Mesothelial cell of epicardium (in vitro differentiated cells): Measurements from ENCODE around the gene PRMT3. TPM values are rescaled to one million over a fixed set of nuclear protein-coding genes. Genes with fewer than 3 reads are reported as not detected.
"Not testable (repeated sequence)": the region's sequence is repeated elsewhere in the genome, so short reads cannot be mapped to it uniquely, and the experiment has no call there.

Source experiments
- DNase-seq, 2 experiments: peaks; one replicate each; pipeline ENCODE4 v3.0.0; 2021; ENCODE audit warnings: low spot score in 2 of 2; ENCODE audit not compliant: unreplicated experiment in 2 of 2
- H3K27ac Mint-ChIP-seq: 2 replicates; pipeline ENCODE4 v1.8.0; 2021; ENCODE audit warnings: mixed read lengths
- H3K27me3 Mint-ChIP-seq: 2 replicates; pipeline ENCODE4 v1.8.0; 2021; ENCODE audit warnings: low read depth, mixed read lengths
- H3K36me3 Mint-ChIP-seq: 2 replicates; pipeline ENCODE4 v1.8.0; 2021; ENCODE audit warnings: mixed read lengths
- H3K4me1 Mint-ChIP-seq: 2 replicates; pipeline ENCODE4 v1.8.0; 2021; ENCODE audit warnings: mixed read lengths
- H3K4me3 Mint-ChIP-seq: 2 replicates; pipeline ENCODE4 v1.8.0; 2021; ENCODE audit warnings: mild to moderate bottlenecking, moderate library complexity, mixed read lengths
- H3K9me3 Mint-ChIP-seq: 2 replicates; pipeline ENCODE4 v1.8.0; 2021; ENCODE audit warnings: mixed read lengths
- total RNA-seq: library from RNA; stranded (reverse); gene quantifications from 3 replicates; pipeline ENCODE4 v1.2.1, GENCODE V29; 2021
- TF ChIP-seq, protein P1 (sequence below): fragments of 200-600 bp; sonication (generic); IDR thresholded peaks from one replicate; pipeline ENCODE4 v1.5.0; 2021; ENCODE audit warnings: antibody characterized with exemption; ENCODE audit not compliant: unreplicated experiment

Gene PRMT3
- total RNA-seq, 1 donor from 2014 or later, result 19.2 TPM

DNA sequence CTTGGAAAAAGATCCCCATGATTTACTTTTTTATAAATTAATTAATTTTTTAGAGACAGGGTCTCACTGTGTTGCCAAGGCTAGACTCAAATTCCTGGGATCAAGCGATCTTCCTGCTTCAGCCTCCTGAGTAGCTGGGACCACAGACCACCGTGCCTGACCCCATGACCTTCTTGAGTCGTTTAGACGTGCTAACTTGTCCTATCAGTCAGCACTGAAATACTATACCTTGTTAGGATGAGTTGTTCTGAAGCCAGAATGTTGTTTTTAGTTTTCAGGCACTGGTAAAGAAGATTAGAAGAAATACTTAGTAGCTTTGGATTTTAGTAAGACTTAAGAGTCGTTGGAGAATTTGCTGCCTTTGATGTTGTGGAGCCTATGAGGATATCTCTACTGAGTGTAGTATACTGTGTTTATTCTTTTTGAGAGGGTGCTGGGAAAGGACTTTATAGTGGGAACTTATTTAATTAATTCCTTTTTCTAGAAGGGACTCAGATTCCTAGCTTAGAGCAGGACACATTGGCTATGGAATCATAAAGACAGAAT is 15.4 kb upstream of the PRMT3 start:
- no peaks in the 10 kb centered on the region for H3K36me3 Mint-ChIP-seq
- H3K27me3 Mint-ChIP-seq, result no peaks in the 10 kb centered on the region
- H3K9me3 Mint-ChIP-seq, result no peaks in the 10 kb centered on the region
- DNase-seq, result no peak
- H3K27ac Mint-ChIP-seq, result peak overlapping the region; percentile 47
- H3K4me1 Mint-ChIP-seq, result peaks cover 27% of the 10 kb centered on the region
- TF ChIP-seq, protein P1, sequence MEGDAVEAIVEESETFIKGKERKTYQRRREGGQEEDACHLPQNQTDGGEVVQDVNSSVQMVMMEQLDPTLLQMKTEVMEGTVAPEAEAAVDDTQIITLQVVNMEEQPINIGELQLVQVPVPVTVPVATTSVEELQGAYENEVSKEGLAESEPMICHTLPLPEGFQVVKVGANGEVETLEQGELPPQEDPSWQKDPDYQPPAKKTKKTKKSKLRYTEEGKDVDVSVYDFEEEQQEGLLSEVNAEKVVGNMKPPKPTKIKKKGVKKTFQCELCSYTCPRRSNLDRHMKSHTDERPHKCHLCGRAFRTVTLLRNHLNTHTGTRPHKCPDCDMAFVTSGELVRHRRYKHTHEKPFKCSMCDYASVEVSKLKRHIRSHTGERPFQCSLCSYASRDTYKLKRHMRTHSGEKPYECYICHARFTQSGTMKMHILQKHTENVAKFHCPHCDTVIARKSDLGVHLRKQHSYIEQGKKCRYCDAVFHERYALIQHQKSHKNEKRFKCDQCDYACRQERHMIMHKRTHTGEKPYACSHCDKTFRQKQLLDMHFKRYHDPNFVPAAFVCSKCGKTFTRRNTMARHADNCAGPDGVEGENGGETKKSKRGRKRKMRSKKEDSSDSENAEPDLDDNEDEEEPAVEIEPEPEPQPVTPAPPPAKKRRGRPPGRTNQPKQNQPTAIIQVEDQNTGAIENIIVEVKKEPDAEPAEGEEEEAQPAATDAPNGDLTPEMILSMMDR, result no peak
- no peak overlapping the region for H3K4me3 Mint-ChIP-seq

DNA sequence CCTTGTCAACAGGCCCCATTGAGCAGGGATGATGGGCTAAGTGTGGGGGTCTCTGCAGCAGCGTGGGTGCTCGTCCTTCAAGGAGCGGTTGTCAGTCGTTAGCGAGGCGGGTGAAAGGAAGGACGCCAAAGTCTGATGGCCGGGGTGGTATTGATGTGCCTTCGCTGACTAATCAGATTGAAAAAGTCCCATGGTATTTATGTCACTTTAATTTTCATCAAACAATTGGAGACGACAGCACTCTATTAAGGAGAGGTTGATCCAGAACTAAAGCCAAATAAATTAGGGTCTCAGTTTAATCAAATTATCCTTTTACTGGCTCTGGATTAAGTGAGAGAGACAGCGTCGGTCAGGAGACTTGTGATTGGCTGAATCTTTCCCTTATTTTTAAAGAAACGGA is 14.4 kb upstream of the PRMT3 start:
- no peak for DNase-seq
- Mint-ChIP-seq H3K27ac (no peak overlapping the region), H3K36me3 (no peaks in the 10 kb centered on the region), H3K4me1 (peaks cover 21% of the 10 kb centered on the region), H3K27me3 (no peaks in the 10 kb centered on the region), H3K9me3 (no peaks in the 10 kb centered on the region), H3K4me3 (no peak overlapping the region)
- TF ChIP-seq, protein P1, result no peak

GRCh38 chr11:20373568-20374209 is 13.8 kb upstream of the PRMT3 start:
- TF ChIP-seq, protein P1, result no peak
- Mint-ChIP-seq H3K27me3 (no peaks in the 10 kb centered on the region), H3K4me3 (no peak overlapping the region), H3K27ac (no peak overlapping the region), H3K4me1 (peaks cover 21% of the 10 kb centered on the region), H3K9me3 (no peaks in the 10 kb centered on the region), H3K36me3 (no peaks in the 10 kb centered on the region)
- no peak for DNase-seq

- H3K36me3 Mint-ChIP-seq, result peaks cover 5% of the 10 kb centered on the region
- no peak overlapping the region for H3K4me3 Mint-ChIP-seq
- TF ChIP-seq, protein P1, result no peak
- H3K9me3 Mint-ChIP-seq, result no peaks in the 10 kb centered on the region
- peaks cover 21% of the 10 kb centered on the region for H3K4me1 Mint-ChIP-seq
- DNase-seq, result no peak
- no peak overlapping the region for H3K27ac Mint-ChIP-seq
- H3K27me3 Mint-ChIP-seq, result no peaks in the 10 kb centered on the region
Measured at GRCh38 chr11:20374741-20375300, 12.7 kb upstream of the PRMT3 start.

GRCh38 chr11:20376162-20376730 is 11.3 kb upstream of the PRMT3 start:
- Mint-ChIP-seq H3K4me3 (no peak overlapping the region), H3K4me1 (peaks cover 21% of the 10 kb centered on the region), H3K9me3 (no peaks in the 10 kb centered on the region), H3K27me3 (no peaks in the 10 kb centered on the region), H3K36me3 (peaks cover 5% of the 10 kb centered on the region), H3K27ac (no peak overlapping the region)
- DNase-seq, result no peak
- TF ChIP-seq, protein P1, result no peak

- Mint-ChIP-seq H3K4me1 (peaks cover 14% of the 10 kb centered on the region), H3K4me3 (peak overlapping the region; percentile 98)
- DNase-seq, H3K36me3 Mint-ChIP-seq, H3K27ac Mint-ChIP-seq, H3K9me3 Mint-ChIP-seq, H3K27me3 Mint-ChIP-seq: not testable (repeated sequence)
Measured at GRCh38 chr11:20385996-20386395, 1.5 kb upstream of the PRMT3 start.
